ENCODE data around the gene RBM22. TPM values are rescaled to one million over a fixed set of nuclear protein-coding genes. Genes with fewer than 3 reads are reported as not detected.

Gene RBM22
- total and polyA plus RNA-seq, 2 of the 8 experiments (the other 6 are each of a cell fraction or from before 2014, with no cell fraction given): 20.8 to 33.9 TPM

DNA sequence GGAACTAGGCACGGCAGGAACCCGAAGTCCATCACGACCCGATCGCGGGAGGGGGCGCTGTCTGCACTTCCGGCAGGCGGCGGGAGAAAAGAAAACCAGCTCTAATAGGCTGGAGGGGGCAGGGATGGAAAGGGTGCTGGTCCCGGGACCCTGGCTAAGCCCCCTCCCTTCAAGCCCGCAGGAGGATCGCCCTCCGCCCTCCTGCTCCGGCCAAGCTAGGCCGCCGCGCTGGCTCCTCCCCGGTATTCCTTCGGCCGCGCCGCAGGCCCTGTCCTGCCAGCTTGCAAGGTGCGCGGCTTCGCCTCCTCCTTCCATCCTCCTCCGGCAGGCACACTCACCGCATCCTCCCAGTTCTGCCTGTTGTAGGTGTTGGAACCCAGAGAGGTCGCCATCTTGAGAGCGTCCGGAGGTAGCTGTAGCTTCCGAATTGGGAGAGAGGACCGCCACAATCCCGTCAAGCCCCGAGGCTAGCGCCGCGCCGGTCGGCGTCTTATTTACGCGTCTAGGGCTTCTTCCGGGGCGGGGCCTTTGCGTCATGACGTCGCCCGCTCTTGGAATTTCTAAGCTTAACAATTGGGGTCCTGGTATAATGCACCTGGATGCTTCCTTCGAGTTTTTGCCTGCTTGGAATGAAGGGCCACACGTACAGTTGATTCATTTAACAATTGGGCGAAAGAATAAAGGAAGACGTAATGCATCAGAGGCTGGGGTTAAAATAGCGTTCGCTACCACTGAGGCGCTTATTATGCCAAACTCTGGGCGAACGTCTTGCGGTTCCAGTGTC is at the start of gene RBM22 (continued):
- TF ChIP-seq RBBP5 (IDR thresholded peaks at IDR 0.05; ENCODE audit: borderline replicate concordance, low read depth, low read length) (peak; percentile 93), TAF1 (IDR thresholded peaks at IDR 0.05; ENCODE audit: low read depth, low read length) (peak; percentile 93), KDM1A (IDR thresholded peaks at IDR 0.05; ENCODE audit: borderline replicate concordance, low read length) (no peak), SIX5 (IDR thresholded peaks at IDR 0.05; ENCODE audit: low read depth, low read length) (no peak; the same call in 1 of the 2 replicates), CBX5 (IDR thresholded peaks at IDR 0.05; ENCODE audit: low read depth, low read length) (no peak), SAP30 (IDR thresholded peaks at IDR 0.05; ENCODE audit: insufficient read depth, insufficient replicate concordance, low read length) (no peak), JUND (IDR thresholded peaks at IDR 0.05; ENCODE audit: low read length) (no peak), HDAC2 (IDR thresholded peaks at IDR 0.05; ENCODE audit: borderline replicate concordance in 1 of 2, low read depth in 2 of 2, low read length in 2 of 2) (peak in 1 of 2 experiments; percentile 97; a peak in 2 of 4 replicates), CREB1 (IDR thresholded peaks at IDR 0.05) (peak; percentile 98), GTF2F1 (IDR thresholded peaks at IDR 0.05; ENCODE audit: borderline replicate concordance, low read depth, low read length) (peak; percentile 43; the same call in 1 of the 2 replicates), TAF7 (optimal IDR thresholded peaks at IDR 0.05; ENCODE audit: borderline replicate concordance, low read depth, low read length) (peak; percentile 67), TEAD4 (IDR thresholded peaks at IDR 0.05; ENCODE audit: low read depth, low read length) (peak; percentile 88), EZH2 (IDR thresholded peaks at IDR 0.05; ENCODE audit: low read depth, low read length, severe bottlenecking) (no peak), ASH2L (IDR thresholded peaks at IDR 0.05; ENCODE audit: low read length) (peak; percentile 93), SP4 (IDR thresholded peaks at IDR 0.05; ENCODE audit: low read length) (peak; percentile 91), NANOG (IDR thresholded peaks at IDR 0.05; ENCODE audit: insufficient read depth, low read depth, low read length, poor library complexity, severe bottlenecking) (no peak), NRF1 (IDR thresholded peaks at IDR 0.05; ENCODE audit: low read depth, low read length) (no peak)
- TF ChIP-seq, protein P1, sequence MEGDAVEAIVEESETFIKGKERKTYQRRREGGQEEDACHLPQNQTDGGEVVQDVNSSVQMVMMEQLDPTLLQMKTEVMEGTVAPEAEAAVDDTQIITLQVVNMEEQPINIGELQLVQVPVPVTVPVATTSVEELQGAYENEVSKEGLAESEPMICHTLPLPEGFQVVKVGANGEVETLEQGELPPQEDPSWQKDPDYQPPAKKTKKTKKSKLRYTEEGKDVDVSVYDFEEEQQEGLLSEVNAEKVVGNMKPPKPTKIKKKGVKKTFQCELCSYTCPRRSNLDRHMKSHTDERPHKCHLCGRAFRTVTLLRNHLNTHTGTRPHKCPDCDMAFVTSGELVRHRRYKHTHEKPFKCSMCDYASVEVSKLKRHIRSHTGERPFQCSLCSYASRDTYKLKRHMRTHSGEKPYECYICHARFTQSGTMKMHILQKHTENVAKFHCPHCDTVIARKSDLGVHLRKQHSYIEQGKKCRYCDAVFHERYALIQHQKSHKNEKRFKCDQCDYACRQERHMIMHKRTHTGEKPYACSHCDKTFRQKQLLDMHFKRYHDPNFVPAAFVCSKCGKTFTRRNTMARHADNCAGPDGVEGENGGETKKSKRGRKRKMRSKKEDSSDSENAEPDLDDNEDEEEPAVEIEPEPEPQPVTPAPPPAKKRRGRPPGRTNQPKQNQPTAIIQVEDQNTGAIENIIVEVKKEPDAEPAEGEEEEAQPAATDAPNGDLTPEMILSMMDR (IDR thresholded peaks at IDR 0.05; ENCODE audit: control extremely low read depth in 1 of 3, insufficient read depth in 1 of 3, low read depth in 1 of 3, low read length in 3 of 3): peak; percentile 25 to 49 (median 39)
- TF ChIP-seq, protein P2, sequence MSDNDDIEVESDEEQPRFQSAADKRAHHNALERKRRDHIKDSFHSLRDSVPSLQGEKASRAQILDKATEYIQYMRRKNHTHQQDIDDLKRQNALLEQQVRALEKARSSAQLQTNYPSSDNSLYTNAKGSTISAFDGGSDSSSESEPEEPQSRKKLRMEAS (IDR thresholded peaks at IDR 0.05): peak; percentile 31; the same call in 1 of the 2 replicates
- TF ChIP-seq, protein P3, sequence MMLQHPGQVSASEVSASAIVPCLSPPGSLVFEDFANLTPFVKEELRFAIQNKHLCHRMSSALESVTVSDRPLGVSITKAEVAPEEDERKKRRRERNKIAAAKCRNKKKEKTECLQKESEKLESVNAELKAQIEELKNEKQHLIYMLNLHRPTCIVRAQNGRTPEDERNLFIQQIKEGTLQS (IDR thresholded peaks at IDR 0.05; ENCODE audit: insufficient read depth, low read depth, low read length): peak; percentile 70

All from H1 (cell line).